OCI-LY7 (cell line): ENCODE results near the gene PFDN6. TPM values are rescaled to one million over a fixed set of nuclear protein-coding genes. Genes with fewer than 3 reads are reported as not detected.

Experiments
- BruUV-seq: library from RNA; stranded (reverse); fragments of 400-500 nt; replicated peaks from 2 replicates; lab custom pipeline; 2021; lab: Mats Ljungman, UMichigan
- CTCF ChIA-PET: fragments of 300-600 bp; sonication (Branson Sonifier 250); formaldehyde crosslinking; loops from one replicate; lab custom pipeline; 2022; ENCODE audit warnings: antibody characterized with exemption; ENCODE audit not compliant: unreplicated experiment; lab: Charles Lee
- POLR2A ChIA-PET: fragments of 300-600 bp; sonication (Branson Sonifier 250); formaldehyde crosslinking; loops from one replicate; lab custom pipeline; 2022; ENCODE audit warnings: antibody characterized with exemption; lab: Charles Lee
- DNase-seq: peaks from one replicate; pipeline ENCODE4 v3.0.0-alpha.2; 2015; ENCODE audit warnings: low spot score
- H2AFZ ChIP-seq: fragments of 200-600 bp; sonication (generic), shearing (Covaris generic); 2 replicates; pipeline ENCODE4 v1.6.1; 2014; ENCODE audit warnings: mild to moderate bottlenecking, antibody characterized with exemption, low read length, moderate library complexity
- H3K27ac ChIP-seq: fragments of 200-600 bp; sonication (generic); 2 replicates; pipeline ENCODE4 v1.5.1; 2014; ENCODE audit warnings: mixed run types, low read depth, mild to moderate bottlenecking, moderate library complexity, low read length, inconsistent platforms; ENCODE audit not compliant: poor library complexity, severe bottlenecking
- H3K36me3 ChIP-seq: fragments of 200-600 bp; sonication (generic); 2 replicates; pipeline ENCODE4 v1.6.1; 2014; ENCODE audit warnings: mild to moderate bottlenecking, antibody characterized with exemption, low read length, moderate library complexity, mixed read lengths; ENCODE audit not compliant: insufficient read depth
- H3K4me1 ChIP-seq: fragments of 200-600 bp; sonication (generic); 2 replicates; pipeline ENCODE4 v1.5.1; 2014; ENCODE audit warnings: mild to moderate bottlenecking, low read length; ENCODE audit not compliant: insufficient read depth, poor library complexity, severe bottlenecking
- H3K4me2 ChIP-seq: fragments of 200-600 bp; sonication (generic); 2 replicates; pipeline ENCODE4 v1.6.1; 2014; ENCODE audit warnings: mild to moderate bottlenecking, low read length
- H3K4me3 ChIP-seq: fragments of 200-600 bp; sonication (generic); 2 replicates; pipeline ENCODE4 v1.5.1; 2014; ENCODE audit warnings: mild to moderate bottlenecking, low read depth, low read length; ENCODE audit not compliant: poor library complexity, severe bottlenecking
- H3K79me2 ChIP-seq: fragments of 200-600 bp; sonication (generic); 2 replicates; pipeline ENCODE4 v1.6.1; 2016; ENCODE audit warnings: low read depth, mild to moderate bottlenecking, low read length, moderate library complexity, mixed read lengths; ENCODE audit not compliant: insufficient read depth
- H3K9me2 ChIP-seq: fragments of 200-600 bp; sonication (generic); 2 replicates; pipeline ENCODE4 v1.6.1; 2016; ENCODE audit warnings: mild to moderate bottlenecking, low read length, mixed read lengths; ENCODE audit not compliant: insufficient read depth
- H3K9me3 ChIP-seq: fragments of 200-600 bp; sonication (generic); 2 replicates; pipeline ENCODE4 v1.6.1; 2014; ENCODE audit warnings: mild to moderate bottlenecking, mixed run types, low read length, mixed read lengths
- H4K20me1 ChIP-seq: fragments of 200-600 bp; sonication (generic); 2 replicates; pipeline ENCODE4 v1.6.1; 2014; ENCODE audit warnings: mild to moderate bottlenecking, antibody characterized with exemption, low read length, moderate library complexity, mixed read lengths; ENCODE audit not compliant: insufficient read depth
- CTCF ChIP-seq: fragments of 200-600 bp; sonication (generic); conservative IDR thresholded peaks from 2 replicates; pipeline ENCODE4 v1.5.1; 2014; ENCODE audit warnings: mild to moderate bottlenecking, antibody characterized with exemption, low read length, moderate library complexity, mixed read lengths
- EZH2phosphoT487 ChIP-seq: fragments of 200-600 bp; sonication (generic); IDR thresholded peaks from 2 replicates; pipeline ENCODE4 v1.6.1; 2018; ENCODE audit warnings: low read depth, borderline replicate concordance, mild to moderate bottlenecking, mixed run types, antibody characterized with exemption, low read length, moderate library complexity, mixed read lengths
- intact Hi-C: fragments of 100-400 bp; cut with micrococcal nuclease; formaldehyde crosslinking; loops from one replicate; pipeline ENCODE4 v1.10.0; 2022; ENCODE audit not compliant: unreplicated experiment
- total RNA-seq, 2 experiments: library from RNA; depleted of rRNA in 1 of 2; stranded (reverse); fragments of >200 nt in 1 of 2; shearing (Covaris generic) in 1 of 2; gene quantifications; 2 replicates each; pipeline ENCODE4 v1.2.3, GENCODE V29; 2014 to 2022

The PFDN6 gene
- total RNA-seq, 2 experiments from 2014 or later, result 72.5 to 90.6 TPM

GRCh38 chr6:33313105-33313708, 23.8 kb downstream of the PFDN6 start:
- no peaks in the 10 kb centered on the region for H3K9me3 ChIP-seq
- no peaks in the 10 kb centered on the region for H3K9me2 ChIP-seq
- peaks cover 31% of the 10 kb centered on the region for H3K4me1 ChIP-seq
- no TSS peak for BruUV-seq
- DNase-seq, result peak; percentile 76
- peak overlapping the region; percentile 94 for H3K27ac ChIP-seq
- peaks cover 50% of the 10 kb centered on the region for H3K79me2 ChIP-seq
- peak; percentile 47; the same call in 1 of the 2 replicates for TF ChIP-seq CTCF
- TF ChIP-seq EZH2phosphoT487, result no peak
- H2AFZ ChIP-seq, result peak overlapping the region; percentile 27; the same call in 1 of the 2 replicates
- peaks cover 42% of the 10 kb centered on the region for H3K36me3 ChIP-seq
- H3K4me3 ChIP-seq, result peak overlapping the region; percentile 84
- CTCF ChIA-PET, result no interaction called here
- POLR2A ChIA-PET, result interaction anchor here (0.6 to 2.0 kb wide), 10 partner anchors 10 to 458 kb away, joined by 3 to 11 read pairs (median 6); partner anchors contain the start of genes KIFC1, RGL2, RPS18 and VPS52
- peak overlapping the region; percentile 79 for H3K4me2 ChIP-seq
- peaks cover 7% of the 10 kb centered on the region; the same call in 1 of the 2 replicates for H4K20me1 ChIP-seq
- intact Hi-C loops, result loop anchor here (5.0 kb wide), 1 partner anchor 99 kb away; the partner anchor contains the start of gene PHF1

- POLR2A ChIA-PET, result interaction anchor here (0.6 to 2.0 kb wide), 4 partner anchors 11 to 78 kb away, joined by 3 to 11 read pairs (median 5); partner anchors contain the start of genes KIFC1, RPS18 and VPS52
- peak within 1 kb of the TSS; percentile 79 for H3K4me2 ChIP-seq
- CTCF ChIA-PET, result no interaction called here
- DNase-seq, result peak; percentile 84
- TF ChIP-seq CTCF, result no peak; the same call in 1 of the 2 replicates
- TF ChIP-seq EZH2phosphoT487, result no peak
- no peaks in the 10 kb centered on the region for H3K9me3 ChIP-seq
- H2AFZ ChIP-seq, result peak within 1 kb of the TSS; percentile 27; the same call in 1 of the 2 replicates
- intact Hi-C loops, result loop anchor here (1.0 to 5.0 kb wide), 3 partner anchors 15 to 98 kb away; partner anchors contain the start of gene PHF1
- H3K4me3 ChIP-seq, result peak within 1 kb of the TSS; percentile 84
- no peaks in the 10 kb centered on the region for H3K9me2 ChIP-seq
- peaks cover 38% of the 10 kb centered on the region for H3K4me1 ChIP-seq
- peaks cover 50% of the 10 kb centered on the region for H3K79me2 ChIP-seq
- BruUV-seq, result TSS peak; percentile 65
- peaks cover 7% of the 10 kb centered on the region; the same call in 1 of the 2 replicates for H4K20me1 ChIP-seq
- H3K36me3 ChIP-seq, result peaks cover 42% of the 10 kb centered on the region
- peak within 1 kb of the TSS; percentile 94 for H3K27ac ChIP-seq
These were observed 24.5 kb downstream of the PFDN6 start, which contains the start of gene TAPBP for GRCh38 chr6:33313709-33314514. TAPBP (minus strand) TSS chr6:33314078; CDS start chr6:33314041, 37 bp downstream.
